ENCODE measurements around the gene SLC6A8. TPM values are rescaled to one million over a fixed set of nuclear protein-coding genes. Genes with fewer than 3 reads are reported as not detected.

SLC6A8 gene
- total RNA-seq, 1 experiment from 2014 or later = 49.8 TPM

DNA sequence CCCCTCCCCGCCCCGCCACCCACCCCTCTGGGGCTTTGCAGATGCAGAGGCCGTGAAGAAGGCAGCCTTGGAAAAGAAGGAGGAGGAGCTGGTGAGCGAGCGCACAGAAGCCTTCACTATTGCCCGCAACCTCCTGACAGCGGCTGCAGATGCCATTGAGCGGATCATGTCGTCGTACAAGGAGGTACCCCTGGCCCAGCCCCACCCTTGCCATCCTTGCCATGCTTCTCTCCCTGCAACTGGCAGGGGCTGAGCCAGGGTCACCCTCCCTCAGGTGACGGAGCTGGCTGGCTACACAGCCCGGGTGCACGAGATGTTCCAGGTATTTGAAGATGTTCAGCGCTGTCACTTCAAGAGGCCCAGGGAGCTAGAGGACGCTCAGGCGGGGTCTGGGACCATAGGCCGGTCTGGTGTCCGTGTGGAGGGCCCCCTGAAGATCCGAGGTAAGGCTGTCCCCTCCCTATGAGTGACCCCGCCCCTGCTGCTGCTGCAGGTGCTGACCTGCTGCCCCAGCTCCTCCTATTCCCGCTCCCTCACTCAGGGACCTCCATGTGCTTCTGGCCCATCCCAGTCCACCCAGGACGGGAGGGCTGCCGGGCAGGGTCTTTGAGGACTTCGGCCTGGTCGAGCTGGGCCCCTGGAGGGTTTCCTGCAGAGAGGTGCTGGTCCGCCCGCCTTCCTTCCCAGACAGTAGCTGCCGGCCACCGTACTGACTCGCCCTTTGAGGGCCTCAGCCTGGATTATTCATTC, 48.5 kb downstream of the SLC6A8 start:
- no peak overlapping the region for H3K4me3 ChIP-seq (ENCODE audit: low read depth, low read length, poor library complexity, severe bottlenecking)
- no peak overlapping the region for H3K27ac ChIP-seq (ENCODE audit: low read depth, low read length, poor library complexity, severe bottlenecking)
- no peaks in the 10 kb centered on the region for H3K9me3 ChIP-seq (ENCODE audit: low read depth, low read length, poor library complexity, severe bottlenecking)
- no peak for DNase-seq (ENCODE audit: low spot score)
- POLR2A ChIA-PET (ENCODE audit: low non-redundant PET) = no interaction called here
- CTCF ChIA-PET = no interaction called here
- no peaks in the 10 kb centered on the region for H3K4me1 ChIP-seq (ENCODE audit: insufficient read depth, low read length, poor library complexity, severe bottlenecking)
- H3K36me3 ChIP-seq (ENCODE audit: insufficient read depth, low read length, poor library complexity, severe bottlenecking) = no peaks in the 10 kb centered on the region
- no TSS peak for BruUV-seq (replicated peaks)
- no peak for TF ChIP-seq EZH2 (IDR thresholded peaks at IDR 0.05; ENCODE audit: borderline replicate concordance, low read depth, low read length, poor library complexity, severe bottlenecking)
- TF ChIP-seq, protein P1, sequence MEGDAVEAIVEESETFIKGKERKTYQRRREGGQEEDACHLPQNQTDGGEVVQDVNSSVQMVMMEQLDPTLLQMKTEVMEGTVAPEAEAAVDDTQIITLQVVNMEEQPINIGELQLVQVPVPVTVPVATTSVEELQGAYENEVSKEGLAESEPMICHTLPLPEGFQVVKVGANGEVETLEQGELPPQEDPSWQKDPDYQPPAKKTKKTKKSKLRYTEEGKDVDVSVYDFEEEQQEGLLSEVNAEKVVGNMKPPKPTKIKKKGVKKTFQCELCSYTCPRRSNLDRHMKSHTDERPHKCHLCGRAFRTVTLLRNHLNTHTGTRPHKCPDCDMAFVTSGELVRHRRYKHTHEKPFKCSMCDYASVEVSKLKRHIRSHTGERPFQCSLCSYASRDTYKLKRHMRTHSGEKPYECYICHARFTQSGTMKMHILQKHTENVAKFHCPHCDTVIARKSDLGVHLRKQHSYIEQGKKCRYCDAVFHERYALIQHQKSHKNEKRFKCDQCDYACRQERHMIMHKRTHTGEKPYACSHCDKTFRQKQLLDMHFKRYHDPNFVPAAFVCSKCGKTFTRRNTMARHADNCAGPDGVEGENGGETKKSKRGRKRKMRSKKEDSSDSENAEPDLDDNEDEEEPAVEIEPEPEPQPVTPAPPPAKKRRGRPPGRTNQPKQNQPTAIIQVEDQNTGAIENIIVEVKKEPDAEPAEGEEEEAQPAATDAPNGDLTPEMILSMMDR (conservative IDR thresholded peaks at IDR 0.05; ENCODE audit: low read depth, low read length) = no peak
- intact Hi-C loops (cut with micrococcal nuclease; ENCODE audit: unreplicated experiment) = no loop called here
- H3K27me3 ChIP-seq (replicated peaks; ENCODE audit: insufficient read depth, low read depth, low read length, poor library complexity) = no peaks in the 10 kb centered on the region

DNA sequence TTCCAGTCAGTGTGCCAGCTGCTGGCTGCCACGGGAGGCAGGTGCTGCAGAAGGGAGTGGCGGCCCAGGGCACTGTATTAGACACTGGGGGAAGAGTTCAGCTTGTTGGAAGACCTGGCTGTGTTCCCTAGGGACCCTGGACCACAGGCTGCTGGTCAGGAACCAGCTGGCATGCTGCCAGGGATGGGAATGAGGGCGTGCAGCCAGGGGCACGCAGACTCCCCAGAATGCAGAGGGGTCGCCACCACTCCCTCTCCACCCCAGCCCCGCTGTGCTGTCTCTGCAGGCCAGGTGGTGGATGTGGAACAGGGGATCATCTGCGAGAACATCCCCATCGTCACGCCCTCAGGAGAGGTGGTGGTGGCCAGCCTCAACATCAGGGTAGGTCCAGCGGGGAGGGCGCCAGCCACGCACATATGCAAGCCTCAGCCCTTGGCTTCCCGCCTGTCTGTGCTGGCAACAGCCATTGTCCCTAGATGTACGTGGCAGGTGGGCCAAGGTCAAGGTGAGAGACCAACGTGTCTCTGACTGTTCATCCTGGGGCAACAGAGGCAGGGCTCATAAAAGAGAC, 49.2 kb downstream of the SLC6A8 start:
- ChIA-PET POLR2A (ENCODE audit: low non-redundant PET) (no interaction called here), CTCF (no interaction called here)
- Histone ChIP-seq H3K27ac (ENCODE audit: low read depth, low read length, poor library complexity, severe bottlenecking) (no peak overlapping the region), H3K27me3 (replicated peaks; ENCODE audit: insufficient read depth, low read depth, low read length, poor library complexity) (no peaks in the 10 kb centered on the region), H3K4me3 (ENCODE audit: low read depth, low read length, poor library complexity, severe bottlenecking) (no peak overlapping the region), H3K36me3 (ENCODE audit: insufficient read depth, low read length, poor library complexity, severe bottlenecking) (no peaks in the 10 kb centered on the region), H3K4me1 (ENCODE audit: insufficient read depth, low read length, poor library complexity, severe bottlenecking) (no peaks in the 10 kb centered on the region), H3K9me3 (ENCODE audit: low read depth, low read length, poor library complexity, severe bottlenecking) (no peaks in the 10 kb centered on the region)
- BruUV-seq (replicated peaks) = no TSS peak
- TF ChIP-seq, protein P1 (conservative IDR thresholded peaks at IDR 0.05; ENCODE audit: low read depth, low read length) = no peak
- TF ChIP-seq EZH2 (IDR thresholded peaks at IDR 0.05; ENCODE audit: borderline replicate concordance, low read depth, low read length, poor library complexity, severe bottlenecking) = no peak
- intact Hi-C loops (cut with micrococcal nuclease; ENCODE audit: unreplicated experiment) = no loop called here
- DNase-seq (ENCODE audit: low spot score) = no peak

DNA sequence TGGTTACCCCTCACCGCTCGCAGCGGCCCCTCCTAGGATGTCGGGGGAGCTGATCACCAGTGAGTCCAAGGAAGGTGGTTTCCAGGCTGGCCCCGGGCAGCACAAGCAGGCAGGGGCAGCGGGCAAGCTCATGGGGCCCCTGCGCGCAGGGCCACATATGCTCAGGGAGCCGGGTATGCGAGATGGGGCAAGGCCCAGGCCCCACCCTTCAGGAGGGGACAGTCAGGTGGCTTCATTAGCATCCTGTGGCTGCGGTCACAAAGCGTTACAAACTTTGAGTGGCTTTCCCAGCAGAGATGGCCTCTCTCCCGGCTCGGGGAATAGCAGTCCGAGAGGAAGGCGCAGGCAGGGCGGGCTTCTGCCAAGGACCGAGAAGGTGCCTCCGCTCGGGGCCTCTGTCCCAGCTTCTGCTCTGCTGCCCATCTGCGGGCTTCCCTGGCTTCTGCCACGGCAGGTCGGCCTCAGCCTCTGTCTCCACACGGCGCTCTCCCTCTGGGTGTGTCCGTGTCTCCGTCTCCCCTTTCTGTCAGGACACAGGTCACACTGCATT, 50.4 kb downstream of the SLC6A8 start:
- no peak overlapping the region for H3K4me3 ChIP-seq (ENCODE audit: low read depth, low read length, poor library complexity, severe bottlenecking)
- H3K27me3 ChIP-seq (replicated peaks; ENCODE audit: insufficient read depth, low read depth, low read length, poor library complexity) = no peaks in the 10 kb centered on the region
- no TSS peak for BruUV-seq (replicated peaks)
- intact Hi-C loops (cut with micrococcal nuclease; ENCODE audit: unreplicated experiment) = no loop called here
- H3K36me3 ChIP-seq (ENCODE audit: insufficient read depth, low read length, poor library complexity, severe bottlenecking) = no peaks in the 10 kb centered on the region
- POLR2A ChIA-PET (ENCODE audit: low non-redundant PET) = no interaction called here
- H3K27ac ChIP-seq (ENCODE audit: low read depth, low read length, poor library complexity, severe bottlenecking) = no peak overlapping the region
- TF ChIP-seq EZH2 (IDR thresholded peaks at IDR 0.05; ENCODE audit: borderline replicate concordance, low read depth, low read length, poor library complexity, severe bottlenecking) = no peak
- TF ChIP-seq, protein P1 (conservative IDR thresholded peaks at IDR 0.05; ENCODE audit: low read depth, low read length) = no peak
- DNase-seq (ENCODE audit: low spot score) = no peak
- CTCF ChIA-PET = no interaction called here
- no peaks in the 10 kb centered on the region for H3K4me1 ChIP-seq (ENCODE audit: insufficient read depth, low read length, poor library complexity, severe bottlenecking)
- H3K9me3 ChIP-seq (ENCODE audit: low read depth, low read length, poor library complexity, severe bottlenecking) = no peaks in the 10 kb centered on the region

Measured in A673 (cell line).